NCI-H1417 treated with DMSO at 0.1 percent for 48 hours (cell line): Measurements from ENCODE around the gene G6PD.
"Not testable (repeated sequence)": the region's sequence is repeated elsewhere in the genome, so short reads cannot be mapped to it uniquely, and the experiment has no call there.

Experiments
- DNase-seq: peaks from one replicate; lab custom pipeline; 2025; lab: John Stamatoyannopoulos, UW

G6PD gene

DNA sequence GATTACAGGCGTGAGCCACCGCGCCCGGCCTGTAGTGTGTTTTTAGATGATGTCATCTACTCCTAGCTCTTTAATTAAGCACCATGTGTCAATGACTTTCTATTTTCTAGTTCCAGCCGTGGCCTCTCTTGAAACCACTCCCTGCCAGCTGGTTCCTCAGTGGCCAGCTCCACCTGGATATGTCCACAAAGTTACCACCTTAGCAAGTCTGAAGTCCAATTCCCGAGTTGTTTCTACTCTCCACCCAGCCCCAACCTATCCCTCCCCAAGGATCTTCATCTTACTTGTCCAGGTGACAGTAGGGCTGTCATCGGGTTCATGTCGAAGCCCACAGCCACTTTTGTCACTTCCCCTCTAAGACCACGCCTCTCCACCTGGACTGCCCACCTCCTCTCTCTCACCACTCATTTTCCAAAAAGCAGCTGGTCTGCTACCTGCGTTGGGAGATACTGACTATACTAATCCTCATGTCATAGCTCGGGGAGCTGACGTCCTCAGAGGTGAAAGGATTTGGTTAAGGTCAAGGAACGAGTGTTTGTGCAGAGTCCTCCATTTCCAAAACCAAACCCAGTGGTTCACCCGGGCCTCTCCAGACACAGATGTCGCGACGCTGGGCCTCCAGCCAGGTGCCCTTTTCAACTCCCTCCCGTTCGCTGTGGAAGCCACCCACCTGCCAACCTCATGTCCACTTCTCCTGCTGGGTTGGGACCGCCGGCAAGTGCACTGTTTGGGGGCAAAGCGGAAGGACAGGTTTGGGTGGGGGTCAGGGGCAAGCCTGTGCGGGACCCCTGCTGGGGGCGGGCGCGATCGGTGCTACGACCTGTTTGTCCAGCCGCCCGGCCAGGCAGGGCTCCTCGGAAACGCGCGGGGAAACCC, 31.3 kb downstream of the G6PD start:
- DNase-seq = no peak

DNA sequence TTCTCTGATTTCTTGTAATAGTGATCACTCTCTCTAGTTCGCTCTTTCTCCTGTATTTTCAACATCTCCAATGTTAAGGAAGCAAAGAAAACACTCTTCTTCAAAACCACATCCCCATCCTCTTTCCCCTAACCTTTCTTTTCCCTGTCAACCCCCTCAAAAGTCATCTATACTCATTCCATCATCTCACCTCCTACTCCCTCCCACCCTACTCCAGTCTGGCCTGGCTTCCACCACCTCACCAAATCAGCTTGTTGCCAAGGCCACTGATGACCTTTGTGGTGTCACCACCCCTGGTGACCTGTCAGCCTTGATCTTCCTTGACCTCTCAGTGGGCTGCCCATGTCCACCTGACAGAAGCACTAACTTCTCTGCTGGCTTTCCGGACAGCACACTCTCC, 32.9 kb downstream of the G6PD start:
- no peak for DNase-seq

DNA sequence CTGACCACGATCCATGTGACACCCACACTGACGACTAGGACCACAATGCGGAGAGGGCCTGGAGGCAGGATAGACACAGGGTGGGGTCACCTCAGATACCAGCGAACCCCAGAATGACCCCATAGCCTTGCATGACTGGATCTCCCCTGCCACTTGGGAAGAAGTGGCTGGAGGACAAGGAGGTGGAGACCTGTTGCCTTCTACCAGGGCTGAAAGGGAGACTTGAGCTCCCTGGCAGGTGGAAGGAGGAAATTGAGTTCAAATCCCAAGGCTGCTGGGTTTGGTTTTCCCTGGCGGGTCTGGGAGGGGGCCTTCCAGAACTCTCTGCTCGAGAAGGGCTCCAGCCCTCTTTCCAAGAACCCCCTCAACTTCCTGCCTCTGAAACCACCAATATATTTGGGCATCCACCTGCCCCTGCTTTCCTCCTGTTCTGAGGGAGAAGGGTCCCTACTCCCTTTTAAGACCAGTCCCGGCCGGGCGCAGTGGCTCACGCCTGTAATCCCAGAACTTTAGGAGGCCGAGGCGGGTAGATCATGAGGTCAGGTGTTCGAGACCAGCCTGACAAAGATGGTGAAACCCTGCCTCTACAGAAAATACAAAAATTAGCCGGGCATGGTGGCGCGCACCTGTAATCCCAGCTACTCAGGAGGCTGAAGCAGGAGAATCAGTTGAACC, 33.6 kb downstream of the G6PD start:
- no peak for DNase-seq

DNA sequence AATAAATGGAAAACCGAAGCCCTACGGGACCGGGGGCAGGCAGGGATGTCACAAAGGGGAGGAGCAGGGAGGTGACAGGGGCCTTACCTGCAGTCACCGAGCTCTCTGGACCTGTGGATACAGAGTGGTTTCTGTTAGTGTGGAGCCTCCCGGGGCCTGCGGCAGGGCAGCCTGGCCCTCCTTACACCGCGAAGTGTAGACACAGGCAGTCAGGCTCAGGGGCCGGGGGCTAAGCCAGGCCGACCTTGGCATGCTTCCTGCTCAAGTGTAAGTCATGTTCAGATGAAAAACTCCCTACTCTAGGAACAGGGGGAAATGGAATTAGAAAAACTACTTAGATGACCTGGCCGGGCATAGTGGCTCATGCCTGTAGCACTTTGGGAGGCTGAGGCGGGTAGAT, 34.9 kb downstream of the G6PD start:
- DNase-seq = no peak

DNA sequence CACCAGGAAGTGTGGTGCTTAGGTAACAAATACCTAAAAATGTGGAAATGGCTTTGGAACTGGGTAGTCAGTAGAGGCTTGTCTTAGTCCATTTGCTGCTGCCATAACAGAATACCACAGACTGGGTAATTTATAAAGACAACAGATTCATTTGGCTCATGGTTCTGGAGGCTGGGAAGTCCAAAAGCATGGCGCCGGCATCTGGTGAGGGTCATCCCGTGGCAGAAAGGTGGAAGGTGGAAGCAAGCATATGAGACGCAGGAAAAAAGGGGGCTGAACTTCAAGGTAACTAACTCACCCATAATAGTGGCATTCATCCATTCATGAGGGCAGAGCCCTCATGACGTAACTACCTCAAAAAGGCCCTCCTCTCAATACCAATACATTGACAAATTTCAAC, 37.2 kb downstream of the G6PD start:
- no peak for DNase-seq

DNA sequence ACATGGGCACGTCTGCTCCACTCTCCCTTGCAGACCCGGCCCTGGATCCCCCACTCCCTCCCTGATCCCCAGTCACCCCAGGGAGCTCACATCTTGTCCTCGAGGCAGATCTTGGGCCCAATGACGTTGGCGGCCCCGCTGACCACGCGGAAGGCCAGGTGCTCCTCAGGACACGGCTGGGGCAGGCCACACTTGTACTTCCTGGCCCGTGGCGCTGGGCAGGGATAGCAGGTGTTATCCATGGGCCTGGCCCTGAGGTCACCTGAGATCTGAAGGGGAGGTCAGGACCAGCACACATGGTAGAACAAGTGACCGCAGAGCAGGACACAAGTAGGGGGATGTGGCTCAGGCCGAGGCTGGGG, 38.3 kb downstream of the G6PD start:
- no peak for DNase-seq

DNA sequence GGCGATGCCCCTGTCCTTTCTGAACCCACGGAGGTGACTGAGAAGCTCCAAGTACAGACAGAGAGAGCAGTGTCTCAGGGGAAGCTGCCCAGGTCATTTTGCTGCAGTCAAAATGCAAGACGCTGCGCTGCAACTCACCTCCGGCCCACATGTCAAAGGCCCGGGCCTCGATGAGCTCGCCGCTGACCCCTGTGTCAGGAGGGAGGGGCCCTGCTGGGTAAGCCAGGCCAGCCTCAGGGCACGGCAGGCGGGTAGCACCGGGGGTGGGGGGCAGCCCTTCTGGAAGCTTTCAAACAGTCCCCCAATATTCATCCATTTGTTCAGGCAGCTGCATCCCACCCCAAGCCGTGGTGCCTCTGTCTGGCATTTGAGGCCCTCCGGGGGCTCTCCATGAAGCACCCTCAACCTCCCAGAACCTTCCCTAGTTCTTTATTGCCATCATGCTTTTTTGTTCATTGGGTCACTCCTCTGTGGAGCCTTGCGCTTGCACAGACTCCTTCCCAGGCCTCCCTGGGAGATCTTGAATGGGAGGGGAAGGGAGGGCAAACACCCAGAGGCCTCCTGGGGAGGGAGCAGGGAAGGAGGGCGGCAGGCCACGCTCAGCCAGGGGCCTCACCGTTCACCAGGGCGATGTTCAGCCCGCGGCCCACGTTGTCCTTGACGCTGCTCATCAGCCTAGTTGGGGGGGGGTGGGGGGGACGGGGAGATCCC, 38.8 kb downstream of the G6PD start:
- DNase-seq = no peak

DNA sequence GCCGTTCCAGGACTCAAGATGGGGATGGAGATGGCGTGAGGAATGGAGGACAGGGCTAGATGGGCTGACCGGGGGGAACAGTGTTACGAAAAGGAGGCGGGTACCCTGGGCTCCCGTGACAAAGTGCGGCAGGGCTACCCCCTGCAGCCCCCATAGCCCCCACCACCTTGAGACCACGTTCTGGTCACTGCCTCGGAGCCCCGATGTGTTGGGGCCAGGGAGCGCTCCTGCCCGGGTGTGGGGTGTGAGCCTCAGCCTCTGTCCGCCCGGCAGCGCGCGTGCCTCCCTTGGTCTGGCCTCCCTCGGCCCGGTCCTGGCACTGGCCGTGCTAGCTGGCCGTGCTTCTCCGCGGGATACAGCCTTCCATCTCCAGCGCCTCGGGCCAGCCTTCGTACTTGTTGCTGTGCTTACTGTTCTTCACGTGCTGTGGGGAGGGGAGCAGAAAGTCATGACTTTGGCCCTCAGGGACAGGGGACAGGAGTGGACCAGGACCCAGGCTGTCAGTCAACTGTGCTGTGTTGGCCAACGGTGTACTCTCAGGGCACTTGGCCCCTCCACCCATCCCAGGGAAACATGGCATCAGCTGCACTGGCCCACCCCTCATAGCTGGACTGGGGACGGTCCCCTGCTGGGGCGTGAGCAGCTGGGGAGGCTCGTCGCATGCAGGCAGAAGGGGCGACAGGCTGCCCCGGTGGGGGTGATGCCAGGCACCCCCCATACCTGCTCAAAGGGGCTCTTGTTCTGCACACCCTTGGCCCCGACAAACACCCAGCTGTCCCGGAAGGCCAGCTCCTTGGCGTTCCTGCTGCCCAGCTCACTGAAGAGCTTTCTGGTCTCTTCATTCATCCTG, 39.9 kb downstream of the G6PD start:
- no peak for DNase-seq

DNA sequence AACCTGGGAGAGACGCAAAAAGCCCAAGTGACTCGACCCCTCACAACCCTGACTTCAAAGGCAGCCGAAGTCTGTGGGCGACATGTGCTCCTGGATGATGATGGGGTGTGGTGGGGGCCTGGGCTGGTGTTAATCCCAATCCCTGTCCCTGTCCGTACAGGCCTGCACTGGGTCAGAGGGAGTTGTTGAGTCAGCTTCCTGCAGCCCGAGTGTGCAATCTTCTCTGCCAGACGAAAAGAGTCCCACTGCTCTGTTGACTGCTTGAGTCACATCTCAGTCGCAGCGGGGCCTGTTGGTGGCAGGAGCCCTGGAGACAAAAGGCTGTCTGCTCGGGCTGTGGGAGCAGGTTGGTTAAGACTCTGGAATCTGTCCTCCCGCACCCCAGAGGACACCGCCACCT, 40.9 kb downstream of the G6PD start:
- no peak for DNase-seq

DNA sequence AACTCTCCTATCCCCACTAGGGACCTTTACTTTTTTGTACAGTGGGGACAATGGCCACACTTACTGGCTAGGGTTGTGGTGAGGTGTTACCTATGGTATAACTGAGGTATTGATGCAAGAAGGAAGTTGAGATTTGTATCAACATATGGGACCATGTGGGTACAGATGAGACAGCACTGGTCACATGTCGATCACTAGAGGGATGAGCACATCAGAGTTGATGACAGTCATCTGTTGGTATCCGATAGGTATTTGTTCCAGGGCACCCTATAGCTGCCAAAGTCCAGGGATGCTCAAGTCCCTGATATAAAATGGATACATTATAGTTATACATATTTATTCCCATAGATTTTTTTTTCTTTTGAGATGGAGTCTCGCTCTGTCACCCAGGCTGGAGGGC, 43.7 kb downstream of the G6PD start:
- no peak for DNase-seq

DNA sequence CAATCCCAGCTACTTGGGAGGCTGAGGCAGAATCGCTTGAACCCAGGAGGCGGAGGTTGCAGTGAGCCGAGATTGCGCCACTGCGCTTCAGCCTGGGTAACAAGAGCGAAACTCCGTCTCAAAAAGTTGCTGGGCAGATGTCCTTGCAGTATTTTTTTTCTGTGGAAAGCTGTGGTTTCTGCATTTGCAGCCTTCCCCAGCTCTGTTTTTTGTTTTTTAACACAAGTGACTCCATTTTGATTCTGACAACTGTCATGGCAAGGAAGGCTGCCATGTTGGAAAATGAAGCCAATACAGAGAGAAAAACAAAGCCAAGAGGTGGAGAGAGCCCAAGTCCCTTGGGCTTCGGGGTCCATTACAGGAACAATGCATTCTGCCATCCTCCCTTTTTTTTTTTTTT, 44.5 kb downstream of the G6PD start:
- no peak for DNase-seq

DNA sequence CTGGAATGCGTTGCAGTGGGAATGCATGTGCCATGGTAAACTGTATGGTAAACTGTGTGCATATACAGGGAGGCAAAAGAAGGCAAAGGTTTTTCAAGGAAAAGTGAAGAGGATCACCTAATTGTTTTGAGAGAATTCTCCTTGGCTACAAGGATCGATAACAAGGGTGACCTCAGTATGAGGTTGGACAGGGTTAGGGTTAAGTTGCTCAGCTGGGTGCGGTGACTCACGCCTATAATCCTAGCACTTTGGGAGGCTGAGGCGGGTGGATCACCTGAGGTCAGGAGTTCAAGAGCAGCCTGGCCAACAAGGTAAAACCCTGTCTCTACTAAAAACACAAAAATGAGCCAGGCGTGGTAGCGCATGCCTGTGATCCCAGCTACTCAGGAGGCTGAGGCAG, 45.2 kb downstream of the G6PD start:
- not testable (repeated sequence) for DNase-seq

DNA sequence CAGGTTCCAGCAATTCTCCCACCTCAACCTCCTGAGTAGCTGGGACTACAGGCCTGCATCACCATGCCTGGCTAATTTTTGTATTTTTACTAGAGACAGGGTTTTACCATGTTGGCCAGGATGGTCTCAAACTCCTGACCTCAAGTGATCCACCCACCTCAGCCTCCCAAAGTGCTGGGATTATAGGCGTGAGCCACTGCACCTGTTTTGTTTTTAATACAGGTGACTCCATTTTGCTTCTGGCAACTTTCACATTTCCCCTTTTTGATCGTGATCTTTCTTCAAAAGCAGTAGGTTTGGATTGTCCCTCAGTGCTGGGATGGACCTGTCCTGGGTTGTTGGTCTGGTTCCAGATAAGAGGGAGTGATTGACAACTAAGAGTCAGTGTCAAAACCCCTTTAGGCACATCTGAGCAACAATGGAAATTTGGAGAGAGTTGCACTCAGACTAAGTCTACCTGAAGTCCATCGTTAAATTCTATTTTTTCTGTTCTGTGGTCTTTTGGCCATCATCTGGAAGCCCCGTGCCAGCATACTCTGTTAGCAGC, 50.0 kb downstream of the G6PD start:
- not testable (repeated sequence) for DNase-seq

DNA sequence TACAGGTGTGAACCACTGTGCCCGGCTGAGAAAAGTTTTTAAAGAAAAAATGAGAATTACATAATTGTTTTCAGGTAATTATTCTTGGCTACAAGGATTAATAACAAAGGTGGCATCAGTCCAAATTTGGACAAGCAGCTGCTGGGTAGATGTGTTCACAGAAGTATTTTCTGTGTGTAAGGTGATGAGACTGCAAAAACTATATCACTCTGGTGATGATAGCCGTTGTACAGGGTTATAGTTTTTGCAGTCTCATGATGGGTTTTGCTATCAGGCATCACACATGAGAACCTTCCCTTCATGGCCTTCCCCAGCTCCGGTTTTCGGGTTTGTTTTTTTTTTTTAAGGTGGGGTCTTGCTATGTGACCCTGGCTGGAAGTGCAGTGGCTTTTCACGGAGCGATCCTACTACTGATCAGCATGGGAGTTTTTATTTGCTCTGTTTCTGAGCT, 51.1 kb downstream of the G6PD start:
- DNase-seq = no peak

DNA sequence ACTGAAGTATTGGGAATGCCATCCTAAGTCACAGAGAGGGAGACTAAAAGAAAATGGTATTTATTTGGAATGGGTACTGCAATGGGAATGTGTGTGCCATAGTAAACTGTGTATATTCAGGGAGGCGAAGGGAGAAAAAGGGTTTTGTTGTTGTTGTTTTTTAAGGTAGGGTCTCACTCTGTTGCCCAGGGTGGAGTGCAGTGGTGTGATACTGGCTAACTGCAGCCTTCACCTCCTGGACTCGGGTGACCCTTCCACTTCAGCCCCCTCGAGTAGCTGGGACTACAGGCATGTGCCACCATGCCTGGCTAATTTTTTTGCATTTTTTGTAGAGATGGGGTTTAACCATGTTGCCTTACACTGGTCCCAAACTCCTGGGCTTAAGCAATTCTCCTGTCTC, 51.9 kb downstream of the G6PD start:
- no peak for DNase-seq

DNA sequence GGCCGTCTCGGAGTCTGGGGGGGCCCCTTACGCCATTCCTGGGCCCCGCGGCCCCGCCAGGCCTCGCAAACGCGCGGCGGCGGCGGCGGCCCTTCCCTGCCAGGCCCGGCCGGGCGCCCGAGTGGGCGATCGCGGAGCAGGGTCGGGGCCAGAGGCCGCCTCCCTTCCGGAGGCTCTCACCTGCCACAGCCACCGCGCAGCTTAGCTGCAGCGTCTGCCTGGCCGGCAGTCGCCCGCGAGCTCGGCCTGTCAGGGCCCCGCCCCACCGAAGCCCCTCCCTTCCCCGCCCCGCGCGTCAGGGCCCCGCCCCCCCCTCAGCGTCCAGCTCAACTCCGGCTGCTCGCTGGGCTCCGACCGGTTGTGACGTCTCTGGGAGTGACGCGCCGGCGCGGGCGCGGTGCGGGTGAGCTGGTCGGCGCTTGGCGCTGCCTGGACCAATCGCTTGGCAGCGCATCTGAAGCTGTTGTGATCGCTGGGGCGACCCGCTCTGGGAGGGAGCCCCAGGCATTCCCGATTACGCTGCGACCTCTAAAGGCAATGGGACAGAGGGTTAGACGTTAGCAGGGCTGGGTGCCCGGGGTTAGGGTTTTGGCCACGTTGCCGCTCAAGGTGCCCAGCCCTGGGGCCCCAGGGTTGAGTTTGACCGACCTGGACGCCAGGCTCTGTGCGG, 56.1 kb downstream of the G6PD start, which contains the start of gene SLC10A3:
Gene SLC10A3, minus strand, starts transcription at position 216 of the 670 bp plus-strand sequence. CDS start 1,689 bp downstream, outside the sequence.
- DNase-seq = peak; percentile 53

DNA sequence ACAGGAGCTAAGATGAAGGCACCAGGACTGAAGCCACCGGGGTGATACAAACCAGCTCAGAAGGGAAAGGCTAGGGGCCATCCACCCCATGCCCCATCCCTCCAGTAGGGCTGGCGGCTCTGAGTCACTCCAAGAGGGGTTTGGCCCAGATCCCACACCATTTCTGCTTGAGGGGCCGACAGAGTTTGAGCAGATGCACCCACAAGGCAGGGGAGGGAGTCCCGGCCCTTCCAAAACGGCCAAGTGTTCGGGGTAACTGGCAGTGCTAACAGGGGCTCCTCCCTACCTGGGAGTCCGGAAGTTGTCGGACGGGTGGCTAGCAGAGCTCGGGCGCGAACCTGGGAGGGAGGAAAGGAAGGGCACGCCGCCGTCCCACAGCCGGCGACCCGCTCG, 56.6 kb downstream of the G6PD start:
- DNase-seq = no peak

DNA sequence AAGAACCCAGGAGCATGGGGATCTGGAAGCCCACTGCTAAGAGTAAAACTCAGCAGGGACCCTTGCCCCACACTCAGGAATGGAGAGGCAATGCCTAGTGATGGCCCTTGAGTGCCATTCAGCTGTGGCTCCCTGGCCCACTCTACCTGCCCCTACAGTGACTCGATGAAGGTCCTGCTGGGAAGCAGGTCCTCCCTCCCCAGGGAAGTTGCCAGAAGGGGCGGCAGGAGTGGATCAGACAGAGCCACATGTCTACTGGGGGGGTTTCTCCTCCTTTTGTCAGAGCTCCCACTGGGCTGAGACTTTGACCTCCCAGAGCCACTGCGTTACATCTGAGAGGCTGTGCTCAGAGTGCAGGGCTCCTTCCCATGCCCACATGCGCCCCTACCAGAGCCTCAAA, 57.5 kb downstream of the G6PD start:
- no peak for DNase-seq

DNA sequence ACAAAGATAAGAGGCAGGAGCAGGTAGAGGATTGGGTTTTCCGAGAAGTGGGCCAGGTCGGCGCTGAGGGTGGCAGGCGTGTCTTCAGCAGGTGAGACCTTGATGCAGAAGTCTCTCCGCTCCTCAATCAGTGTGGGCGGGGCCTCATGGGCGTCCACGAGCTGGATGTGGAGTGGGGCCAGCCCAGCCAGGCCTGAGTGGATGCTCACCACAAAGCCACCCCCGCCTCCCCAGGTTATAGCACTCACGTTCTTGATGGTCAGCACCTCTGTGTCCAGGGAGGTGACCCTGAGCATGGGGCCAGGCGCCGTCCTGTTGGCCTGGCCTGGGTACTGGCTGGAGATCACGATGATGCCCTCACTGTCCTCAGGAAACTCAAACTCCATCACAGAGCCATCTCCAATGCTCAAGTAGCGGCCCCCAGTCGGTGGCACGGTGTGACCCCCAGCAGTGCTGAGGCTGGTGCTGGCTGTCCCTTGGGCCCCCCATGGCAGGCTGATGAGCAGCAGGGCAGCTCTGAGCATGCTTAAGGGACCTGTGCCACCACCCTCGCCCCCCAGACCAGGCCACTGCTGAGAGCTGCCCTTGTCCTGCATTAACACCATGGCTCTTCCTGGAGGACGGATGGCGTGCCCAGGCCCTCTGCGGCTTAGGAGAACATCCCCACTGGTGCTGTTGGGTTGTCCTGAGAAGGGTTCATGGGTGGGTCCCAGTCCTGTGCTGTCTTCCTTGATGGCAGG, 58.1 kb downstream of the G6PD start:
- no peak for DNase-seq
